Liver (tissue), 9 donors: ENCODE data around the gene SLC9A3. TPM values are rescaled to one million over a fixed set of nuclear protein-coding genes. Genes with fewer than 3 reads are reported as not detected.

Experiments used
- DNase-seq: peaks from one replicate; pipeline ENCODE4 v3.0.0-alpha.2; 2017; ENCODE audit warnings: low spot score
- H3K27ac ChIP-seq, 2 donors: one replicate each; pipeline ENCODE4 v1.7.0; 2013; ENCODE audit warnings: inconsistent platforms in 2 of 2, low read length in 2 of 2, control low read depth in 1 of 2, low read depth in 1 of 2, mild to moderate bottlenecking in 1 of 2
- H3K27me3 ChIP-seq, 4 donors: one replicate each; pipeline versions ENCODE4 v1.6.1 to v1.7.0; 2013; ENCODE audit warnings: low read length in 3 of 4, inconsistent platforms in 1 of 4, mild to moderate bottlenecking in 1 of 4, moderate library complexity in 1 of 4; ENCODE audit not compliant: control insufficient read depth in 4 of 4, insufficient read depth in 4 of 4
- H3K36me3 ChIP-seq, 4 donors: one replicate each; pipeline versions ENCODE4 v1.6.1 to v1.7.0; 2013; ENCODE audit warnings: low read length in 3 of 4, mild to moderate bottlenecking in 3 of 4, low read depth in 1 of 4, moderate library complexity in 1 of 4; ENCODE audit not compliant: control insufficient read depth in 4 of 4, insufficient read depth in 3 of 4
- H3K4me1 ChIP-seq, 4 donors: one replicate each; pipeline versions ENCODE4 v1.6.1 to v1.7.0; 2013; ENCODE audit warnings: low read length in 3 of 4, mild to moderate bottlenecking in 3 of 4, moderate library complexity in 1 of 4; ENCODE audit not compliant: control insufficient read depth in 4 of 4, insufficient read depth in 4 of 4
- H3K4me3 ChIP-seq, 3 donors: one replicate each; pipeline versions ENCODE4 v1.6.1 to v1.7.0; 2013; ENCODE audit warnings: low read length in 3 of 3, control low read depth in 1 of 3, low read depth in 1 of 3, mild to moderate bottlenecking in 1 of 3
- H3K9ac ChIP-seq, 2 donors: one replicate each; pipeline ENCODE4 v1.7.0; 2013; ENCODE audit warnings: low read length in 2 of 2, mild to moderate bottlenecking in 2 of 2, moderate library complexity in 2 of 2, control low read depth in 1 of 2, low read depth in 1 of 2
- H3K9me3 ChIP-seq, 4 donors: one replicate each; pipeline versions ENCODE4 v1.6.1 to v1.7.0; 2013; ENCODE audit warnings: low read length in 3 of 4; ENCODE audit not compliant: control insufficient read depth in 4 of 4
- FOXA1 ChIP-seq: IDR thresholded peaks from 2 replicates; pipeline ENCODE4 v1.6.1; 2016; ENCODE audit warnings: antibody characterized with exemption
- GABPA ChIP-seq, 2 donors: IDR thresholded peaks in 1 of 2; conservative IDR thresholded peaks in 1 of 2; 2 replicates each; pipeline ENCODE4 v1.6.1; 2016; ENCODE audit warnings: antibody characterized with exemption in 2 of 2, mild to moderate bottlenecking in 1 of 2, moderate library complexity in 1 of 2
- HNF4G ChIP-seq: IDR thresholded peaks from 2 replicates; pipeline ENCODE4 v1.6.1; 2016; ENCODE audit warnings: antibody characterized with exemption
- JUND ChIP-seq, 2 donors: IDR thresholded peaks; 2 replicates each; pipeline ENCODE4 v1.6.1; 2016; ENCODE audit warnings: antibody characterized with exemption in 2 of 2
- NR2F2 ChIP-seq: IDR thresholded peaks from 2 replicates; pipeline ENCODE4 v1.6.1; 2016; ENCODE audit warnings: antibody characterized with exemption
- RXRA ChIP-seq, 2 donors: IDR thresholded peaks; 2 replicates each; pipeline ENCODE4 v1.6.1; 2017 to 2018; ENCODE audit warnings: antibody characterized with exemption in 2 of 2, mild to moderate bottlenecking in 1 of 2
- WGBS: extraction: QIAGEN DNeasy Blood & Tissue Kit; methylation state at CpG from one replicate; pipeline ENCODE4 v1.1.7; 2013; 5-methylcytosine and 5-hydroxymethylcytosine counted together
- polyA plus RNA-seq, 2 donors: library from polyadenylated mRNA; stranded (reverse) in 1 of 2; unstranded in 1 of 2; fragments of 200-250 nt in 1 of 2; fragments of >200 nt in 1 of 2; fragmentation: Nextera tagmentation in 1 of 2; extraction: Ambion mirVana in 1 of 2; gene quantifications; one replicate each; pipeline versions ENCODE4 v1.2.1 to v1.2.3, GENCODE V29; 2013 to 2015
- total RNA-seq, 2 donors: library from RNA; depleted of rRNA; stranded (reverse); fragments of >200 nt; gene quantifications; one replicate each; pipeline ENCODE4 v1.2.3, GENCODE V29; 2014
- TF ChIP-seq, protein P1 (sequence below): IDR thresholded peaks from 2 replicates; pipeline ENCODE4 v1.6.1; 2016; ENCODE audit warnings: antibody characterized with exemption, mild to moderate bottlenecking
- TF ChIP-seq, protein P2 (sequence below): IDR thresholded peaks from 2 replicates; pipeline ENCODE4 v1.6.1; 2016; ENCODE audit warnings: antibody characterized with exemption
- TF ChIP-seq, protein P3 (sequence below): IDR thresholded peaks from 2 replicates; pipeline ENCODE4 v1.6.1; 2016; ENCODE audit warnings: antibody characterized with exemption
- TF ChIP-seq, protein P4 (sequence below): fragments of 150-350 bp; IDR thresholded peaks from 2 replicates; pipeline ENCODE4 v1.5.1; 2017; ENCODE audit warnings: improper control_type of control experiment, low read depth, low read length; ENCODE audit not compliant: missing input control
- donor health status: healthy.
- donor health status: healthy.
- donor health status: healthy.
- donor health status: healthy.
- donor health status: healthy.

The SLC9A3 gene
- total and polyA plus RNA-seq, 4 donors = 0.31 to 1.0 (median 0.67) TPM

DNA sequence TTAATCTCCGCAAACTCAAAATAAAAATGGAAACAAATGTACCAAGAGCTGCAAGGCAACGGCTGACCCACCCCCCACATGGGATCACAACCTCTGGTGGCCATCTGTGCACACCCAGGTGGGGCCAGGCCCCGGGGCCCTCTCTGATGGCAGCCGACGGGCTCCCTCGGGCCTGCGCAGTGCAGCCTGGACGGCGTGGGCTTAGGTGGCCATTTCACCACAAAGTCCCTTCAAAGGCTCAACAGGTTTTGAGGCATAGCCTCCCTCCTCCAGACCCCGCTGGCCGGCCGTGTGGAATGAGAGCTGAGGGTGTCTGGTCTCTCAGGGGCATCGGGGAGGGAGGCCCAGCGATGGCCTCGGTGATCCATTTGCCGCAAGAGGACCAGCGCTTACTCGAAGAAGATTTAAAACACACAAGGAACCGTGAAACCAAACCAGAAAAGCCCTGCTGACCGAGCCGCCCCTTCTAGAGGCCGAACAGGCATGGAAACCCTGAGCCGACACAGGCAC, 45.2 kb upstream of the SLC9A3 start:
- TF ChIP-seq, protein P1, sequence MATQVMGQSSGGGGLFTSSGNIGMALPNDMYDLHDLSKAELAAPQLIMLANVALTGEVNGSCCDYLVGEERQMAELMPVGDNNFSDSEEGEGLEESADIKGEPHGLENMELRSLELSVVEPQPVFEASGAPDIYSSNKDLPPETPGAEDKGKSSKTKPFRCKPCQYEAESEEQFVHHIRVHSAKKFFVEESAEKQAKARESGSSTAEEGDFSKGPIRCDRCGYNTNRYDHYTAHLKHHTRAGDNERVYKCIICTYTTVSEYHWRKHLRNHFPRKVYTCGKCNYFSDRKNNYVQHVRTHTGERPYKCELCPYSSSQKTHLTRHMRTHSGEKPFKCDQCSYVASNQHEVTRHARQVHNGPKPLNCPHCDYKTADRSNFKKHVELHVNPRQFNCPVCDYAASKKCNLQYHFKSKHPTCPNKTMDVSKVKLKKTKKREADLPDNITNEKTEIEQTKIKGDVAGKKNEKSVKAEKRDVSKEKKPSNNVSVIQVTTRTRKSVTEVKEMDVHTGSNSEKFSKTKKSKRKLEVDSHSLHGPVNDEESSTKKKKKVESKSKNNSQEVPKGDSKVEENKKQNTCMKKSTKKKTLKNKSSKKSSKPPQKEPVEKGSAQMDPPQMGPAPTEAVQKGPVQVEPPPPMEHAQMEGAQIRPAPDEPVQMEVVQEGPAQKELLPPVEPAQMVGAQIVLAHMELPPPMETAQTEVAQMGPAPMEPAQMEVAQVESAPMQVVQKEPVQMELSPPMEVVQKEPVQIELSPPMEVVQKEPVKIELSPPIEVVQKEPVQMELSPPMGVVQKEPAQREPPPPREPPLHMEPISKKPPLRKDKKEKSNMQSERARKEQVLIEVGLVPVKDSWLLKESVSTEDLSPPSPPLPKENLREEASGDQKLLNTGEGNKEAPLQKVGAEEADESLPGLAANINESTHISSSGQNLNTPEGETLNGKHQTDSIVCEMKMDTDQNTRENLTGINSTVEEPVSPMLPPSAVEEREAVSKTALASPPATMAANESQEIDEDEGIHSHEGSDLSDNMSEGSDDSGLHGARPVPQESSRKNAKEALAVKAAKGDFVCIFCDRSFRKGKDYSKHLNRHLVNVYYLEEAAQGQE = no peak
- TF ChIP-seq RXRA (IDR thresholded peaks at IDR 0.05) = no peak
- TF ChIP-seq JUND (IDR thresholded peaks at IDR 0.05) = no peak
- TF ChIP-seq, protein P2, sequence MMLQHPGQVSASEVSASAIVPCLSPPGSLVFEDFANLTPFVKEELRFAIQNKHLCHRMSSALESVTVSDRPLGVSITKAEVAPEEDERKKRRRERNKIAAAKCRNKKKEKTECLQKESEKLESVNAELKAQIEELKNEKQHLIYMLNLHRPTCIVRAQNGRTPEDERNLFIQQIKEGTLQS = no peak
- TF ChIP-seq NR2F2 = no peak
- TF ChIP-seq, protein P3, sequence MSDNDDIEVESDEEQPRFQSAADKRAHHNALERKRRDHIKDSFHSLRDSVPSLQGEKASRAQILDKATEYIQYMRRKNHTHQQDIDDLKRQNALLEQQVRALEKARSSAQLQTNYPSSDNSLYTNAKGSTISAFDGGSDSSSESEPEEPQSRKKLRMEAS = no peak
- no peak for TF ChIP-seq FOXA1
- H3K9ac ChIP-seq = no peak overlapping the region
- no peaks in the 10 kb centered on the region for H3K36me3 ChIP-seq
- H3K27ac ChIP-seq = no peak overlapping the region
- H3K4me1 ChIP-seq = no peaks in the 10 kb centered on the region
- peaks cover 0 to 7% (median 3%) of the 10 kb centered on the region in 4 donors for H3K27me3 ChIP-seq
- DNase-seq = no peak
- H3K9me3 ChIP-seq = peaks cover 0 to 8% (median 0%) of the 10 kb centered on the region in 4 donors
- no peak overlapping the region for H3K4me3 ChIP-seq
- WGBS = 86% methylated on average over 23 of the region's 23 CpGs

GRCh38 chr5:568809-569208, 44.6 kb upstream of the SLC9A3 start:
- no peak overlapping the region for H3K27ac ChIP-seq
- no peak for DNase-seq
- 82% methylated on average over 8 of the region's 8 CpGs for WGBS
- H3K9ac ChIP-seq = no peak overlapping the region
- H3K4me3 ChIP-seq = no peak overlapping the region
- no peaks in the 10 kb centered on the region for H3K36me3 ChIP-seq
- peaks cover 0 to 8% (median 0%) of the 10 kb centered on the region in 4 donors for H3K9me3 ChIP-seq
- no peak for TF ChIP-seq FOXA1
- TF ChIP-seq, protein P4, sequence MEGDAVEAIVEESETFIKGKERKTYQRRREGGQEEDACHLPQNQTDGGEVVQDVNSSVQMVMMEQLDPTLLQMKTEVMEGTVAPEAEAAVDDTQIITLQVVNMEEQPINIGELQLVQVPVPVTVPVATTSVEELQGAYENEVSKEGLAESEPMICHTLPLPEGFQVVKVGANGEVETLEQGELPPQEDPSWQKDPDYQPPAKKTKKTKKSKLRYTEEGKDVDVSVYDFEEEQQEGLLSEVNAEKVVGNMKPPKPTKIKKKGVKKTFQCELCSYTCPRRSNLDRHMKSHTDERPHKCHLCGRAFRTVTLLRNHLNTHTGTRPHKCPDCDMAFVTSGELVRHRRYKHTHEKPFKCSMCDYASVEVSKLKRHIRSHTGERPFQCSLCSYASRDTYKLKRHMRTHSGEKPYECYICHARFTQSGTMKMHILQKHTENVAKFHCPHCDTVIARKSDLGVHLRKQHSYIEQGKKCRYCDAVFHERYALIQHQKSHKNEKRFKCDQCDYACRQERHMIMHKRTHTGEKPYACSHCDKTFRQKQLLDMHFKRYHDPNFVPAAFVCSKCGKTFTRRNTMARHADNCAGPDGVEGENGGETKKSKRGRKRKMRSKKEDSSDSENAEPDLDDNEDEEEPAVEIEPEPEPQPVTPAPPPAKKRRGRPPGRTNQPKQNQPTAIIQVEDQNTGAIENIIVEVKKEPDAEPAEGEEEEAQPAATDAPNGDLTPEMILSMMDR = no peak
- TF ChIP-seq, protein P3 = no peak
- TF ChIP-seq RXRA (IDR thresholded peaks at IDR 0.05) = no peak
- no peak for TF ChIP-seq GABPA (IDR thresholded peaks at IDR 0.05 in 1 of 2, conservative IDR thresholded peaks at IDR 0.05 in 1 of 2)
- TF ChIP-seq HNF4G = no peak
- TF ChIP-seq NR2F2 = no peak
- H3K27me3 ChIP-seq = peaks cover 0 to 7% (median 3%) of the 10 kb centered on the region in 4 donors
- H3K4me1 ChIP-seq = no peaks in the 10 kb centered on the region
